Measurements from ENCODE around the gene TENM4. TPM values are rescaled to one million over a fixed set of nuclear protein-coding genes. Genes with fewer than 3 reads are reported as not detected.

TENM4 gene
- total RNA-seq, 4 donors from 2014 or later, result 0.02 to 0.82 (median 0.23) TPM

DNA sequence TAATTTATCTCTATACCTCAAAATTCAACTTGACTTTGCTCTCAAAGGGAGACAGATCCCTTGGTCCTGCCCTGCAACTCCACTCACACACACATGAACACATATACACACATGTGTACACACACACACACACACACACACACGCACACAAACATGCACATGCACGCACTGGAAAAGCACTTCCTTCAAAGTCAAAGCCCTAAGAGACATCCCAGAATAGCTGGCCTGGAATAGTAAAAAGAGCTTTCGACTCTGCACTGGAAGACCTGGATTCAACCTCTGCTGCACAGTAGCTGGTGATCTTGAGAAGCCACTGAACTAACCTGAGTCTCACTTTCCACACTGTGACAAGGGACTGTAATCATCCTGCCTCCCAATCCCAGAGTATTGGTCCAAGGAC is 26.8 kb downstream of the TENM4 start:
- in situ Hi-C loops (cut with MboI; ENCODE audit: low sequenced_read_pairs in 4 of 4), result no loop called here
- no peak for TF ChIP-seq CTCF (IDR thresholded peaks at IDR 0.05 in 4 of 5, conservative IDR thresholded peaks at IDR 0.05 in 1 of 5)
- no peak for TF ChIP-seq POLR2A (IDR thresholded peaks at IDR 0.05)
- H3K27ac ChIP-seq, result no peak overlapping the region
- no peak overlapping the region for H3K4me3 ChIP-seq
- intact Hi-C loops (cut with DNase I; ENCODE audit: low total_unique reads), result no loop called here
- H3K9me3 ChIP-seq, result no peaks in the 10 kb centered on the region
- no peak for DNase-seq
- H3K27me3 ChIP-seq, result no peaks in the 10 kb centered on the region
- ATAC-seq, result no peak
- peaks cover 7 to 8% of the 10 kb centered on the region in 2 donors for H3K4me1 ChIP-seq
- H3K36me3 ChIP-seq, result no peaks in the 10 kb centered on the region

DNA sequence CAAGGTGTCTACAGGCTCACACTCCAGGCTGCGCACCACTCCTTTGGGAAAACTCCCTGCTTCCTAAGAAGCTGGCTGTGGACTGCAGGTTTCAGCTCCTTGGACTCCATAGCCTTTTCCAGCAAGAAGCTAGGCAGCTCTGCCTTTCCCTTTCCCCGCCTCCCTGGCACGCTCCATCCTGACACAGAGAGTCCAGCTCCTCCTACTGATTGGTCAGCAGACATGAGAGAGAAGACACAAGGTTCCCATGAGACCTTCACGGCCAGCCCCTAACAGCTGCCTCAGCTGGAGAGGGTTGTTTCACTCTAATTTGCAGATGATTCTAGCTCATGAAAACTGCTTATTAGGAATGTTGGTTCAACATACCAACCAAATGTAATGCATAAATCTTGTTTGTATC is 27.6 kb downstream of the TENM4 start:
- peak; percentile 88 to 94 for ATAC-seq
- TF ChIP-seq POLR2A (IDR thresholded peaks at IDR 0.05) (no peak), CTCF (IDR thresholded peaks at IDR 0.05 in 4 of 5, conservative IDR thresholded peaks at IDR 0.05 in 1 of 5) (no peak)
- intact Hi-C loops (cut with DNase I; ENCODE audit: low total_unique reads), result no loop called here
- peak; percentile 60 to 81 for DNase-seq
- no peaks in the 10 kb centered on the region for H3K9me3 ChIP-seq
- peaks cover 7 to 8% of the 10 kb centered on the region in 2 donors for H3K4me1 ChIP-seq
- no peak overlapping the region for H3K27ac ChIP-seq
- in situ Hi-C loops (cut with MboI; ENCODE audit: low sequenced_read_pairs in 4 of 4), result no loop called here
- no peaks in the 10 kb centered on the region for H3K36me3 ChIP-seq
- H3K4me3 ChIP-seq, result no peak overlapping the region
- no peaks in the 10 kb centered on the region for H3K27me3 ChIP-seq

- Histone ChIP-seq H3K9me3 (no peaks in the 10 kb centered on the region), H3K4me3 (no peak overlapping the region), H3K27me3 (no peaks in the 10 kb centered on the region), H3K36me3 (no peaks in the 10 kb centered on the region), H3K27ac (no peak overlapping the region), H3K4me1 (peaks cover 7 to 8% of the 10 kb centered on the region in 2 donors)
- intact Hi-C loops (cut with DNase I; ENCODE audit: low total_unique reads) (no loop called here), in situ Hi-C loops (cut with MboI; ENCODE audit: low sequenced_read_pairs in 4 of 4) (no loop called here)
- TF ChIP-seq POLR2A (IDR thresholded peaks at IDR 0.05) (no peak), CTCF (IDR thresholded peaks at IDR 0.05 in 4 of 5, conservative IDR thresholded peaks at IDR 0.05 in 1 of 5) (no peak)
- DNase-seq, result no peak
- ATAC-seq, result no peak
Measured at GRCh38 chr11:79412761-79413160, 28.1 kb downstream of the TENM4 start.

- intact Hi-C loops (cut with DNase I; ENCODE audit: low total_unique reads) (no loop called here), in situ Hi-C loops (cut with MboI; ENCODE audit: low sequenced_read_pairs in 4 of 4) (no loop called here)
- Histone ChIP-seq H3K27me3 (no peaks in the 10 kb centered on the region), H3K9me3 (no peaks in the 10 kb centered on the region), H3K36me3 (no peaks in the 10 kb centered on the region), H3K27ac (no peak overlapping the region), H3K4me3 (no peak overlapping the region), H3K4me1 (peaks cover 3% of the 10 kb centered on the region in 2 donors)
- ATAC-seq (no peak), DNase-seq (no peak)
- TF ChIP-seq POLR2A (IDR thresholded peaks at IDR 0.05) (no peak), CTCF (IDR thresholded peaks at IDR 0.05 in 4 of 5, conservative IDR thresholded peaks at IDR 0.05 in 1 of 5) (no peak)
Measured at GRCh38 chr11:79409330-79409729, 31.5 kb downstream of the TENM4 start.

DNA sequence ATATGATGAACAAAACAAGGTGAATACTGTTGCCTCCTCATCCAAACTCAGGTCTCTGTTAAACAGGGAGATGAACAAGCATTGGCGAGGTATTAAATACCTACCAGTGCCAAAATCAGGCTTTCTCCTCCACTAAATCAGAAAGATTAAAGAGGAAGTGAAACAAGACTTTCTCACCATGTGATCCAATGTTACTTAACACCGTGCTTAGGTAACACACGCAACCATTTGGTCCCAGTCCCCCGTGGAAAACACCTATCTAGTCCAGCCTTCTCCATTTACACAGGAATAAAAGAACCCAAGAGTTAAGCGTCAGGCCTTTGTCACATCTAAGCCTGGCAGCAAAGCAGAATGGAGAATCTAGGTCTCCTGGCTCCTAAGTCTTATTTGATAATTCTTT is 34.5 kb downstream of the TENM4 start:
- Histone ChIP-seq H3K4me1 (no peaks in the 10 kb centered on the region), H3K27me3 (no peaks in the 10 kb centered on the region), H3K36me3 (no peaks in the 10 kb centered on the region), H3K9me3 (no peaks in the 10 kb centered on the region), H3K4me3 (no peak overlapping the region), H3K27ac (no peak overlapping the region)
- DNase-seq, result no peak
- TF ChIP-seq CTCF (IDR thresholded peaks at IDR 0.05 in 4 of 5, conservative IDR thresholded peaks at IDR 0.05 in 1 of 5), result no peak
- no peak for TF ChIP-seq POLR2A (IDR thresholded peaks at IDR 0.05)
- in situ Hi-C loops (cut with MboI; ENCODE audit: low sequenced_read_pairs in 4 of 4) (no loop called here), intact Hi-C loops (cut with DNase I; ENCODE audit: low total_unique reads) (no loop called here)
- ATAC-seq, result no peak

Data from gastrocnemius medialis (tissue), 4 donors.